GM19240 (cell line): ENCODE data around the gene MDN1.
"Not testable (repeated sequence)": the region's sequence is repeated elsewhere in the genome, so short reads cannot be mapped to it uniquely, and the experiment has no call there.

Source experiments
- DNase-seq: peaks from one replicate; pipeline ENCODE4 v3.0.0; 2011; ENCODE audit warnings: low spot score; ENCODE audit not compliant: insufficient read length

MDN1 gene

DNA sequence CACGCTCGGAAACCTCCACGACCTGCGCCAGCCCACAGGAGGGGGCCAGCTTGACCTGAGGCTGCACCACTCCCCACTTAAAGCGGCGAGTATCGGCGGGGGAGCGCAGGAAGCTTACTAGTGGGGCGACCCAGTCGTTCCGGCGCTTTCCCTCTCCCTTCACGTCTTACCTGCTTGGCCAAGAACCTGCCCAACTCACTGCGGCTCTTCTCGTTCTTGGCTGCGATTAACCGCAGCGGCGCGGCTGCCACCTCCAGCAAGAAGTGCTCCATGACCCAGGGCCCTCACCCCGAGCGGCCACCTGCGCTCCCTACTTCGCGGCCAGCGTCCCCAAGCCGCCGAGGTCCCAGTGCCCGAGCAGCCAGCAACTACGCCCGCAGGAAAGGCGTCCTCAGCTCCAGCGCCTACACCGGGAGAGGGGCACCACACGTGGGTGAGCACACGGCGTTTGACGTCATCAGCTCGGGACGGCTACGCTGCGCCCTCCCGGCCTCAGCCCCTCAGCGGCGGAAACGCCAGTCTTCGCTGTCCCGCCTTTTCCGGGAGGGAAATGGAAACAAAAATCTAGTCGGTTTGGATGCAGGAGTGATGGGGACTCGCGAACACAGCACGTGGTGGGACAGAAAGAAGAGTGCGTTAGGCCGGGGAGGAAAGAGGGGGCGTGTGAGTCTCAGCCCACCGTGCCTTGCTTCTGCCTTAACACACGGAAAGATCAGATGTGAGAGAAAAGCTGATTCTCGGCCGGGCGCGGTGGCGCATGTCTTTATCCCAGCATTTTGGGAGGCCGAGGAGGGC lies at the start of gene MDN1:
MDN1 (minus strand) TSS at position 459 of the 795 bp plus-strand sequence; CDS start at position 272, 187 bp downstream.
- peak; percentile 57 for DNase-seq

DNA sequence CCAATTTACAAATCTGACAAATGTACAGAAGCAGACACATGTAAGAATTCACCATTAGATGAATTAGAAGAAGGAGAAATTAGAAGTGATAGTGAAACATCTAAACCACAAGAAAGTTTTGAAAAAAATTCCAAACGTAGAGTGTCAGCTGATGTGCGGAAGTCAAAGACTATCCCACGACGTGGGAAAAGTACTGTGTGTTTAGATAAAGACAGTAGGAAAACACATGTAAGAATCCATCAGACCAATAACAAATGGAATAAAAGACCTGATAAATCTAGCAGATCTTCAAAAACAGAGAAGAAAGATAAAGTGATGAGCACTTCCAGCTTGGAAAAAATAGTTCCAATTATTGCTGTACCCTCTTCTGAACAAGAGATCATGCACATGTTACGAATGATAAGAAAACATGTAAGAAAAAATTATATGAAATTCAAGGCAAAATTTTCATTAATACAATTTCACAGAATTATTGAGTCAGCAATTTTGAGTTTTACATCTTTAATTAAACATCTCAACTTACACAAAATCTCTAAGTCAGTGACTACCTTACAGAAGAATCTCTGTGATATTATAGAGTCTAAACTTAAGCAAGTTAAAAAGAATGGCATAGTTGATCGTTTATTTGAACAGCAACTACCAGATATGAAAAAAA lies 46.6 kb upstream of the MDN1 start:
- no peak for DNase-seq

- DNase-seq: no peak
Measured at GRCh38 chr6:89862698-89863097, 43.1 kb upstream of the MDN1 start.

- no peak for DNase-seq
Measured at GRCh38 chr6:89862273-89862672, 42.7 kb upstream of the MDN1 start.

DNA sequence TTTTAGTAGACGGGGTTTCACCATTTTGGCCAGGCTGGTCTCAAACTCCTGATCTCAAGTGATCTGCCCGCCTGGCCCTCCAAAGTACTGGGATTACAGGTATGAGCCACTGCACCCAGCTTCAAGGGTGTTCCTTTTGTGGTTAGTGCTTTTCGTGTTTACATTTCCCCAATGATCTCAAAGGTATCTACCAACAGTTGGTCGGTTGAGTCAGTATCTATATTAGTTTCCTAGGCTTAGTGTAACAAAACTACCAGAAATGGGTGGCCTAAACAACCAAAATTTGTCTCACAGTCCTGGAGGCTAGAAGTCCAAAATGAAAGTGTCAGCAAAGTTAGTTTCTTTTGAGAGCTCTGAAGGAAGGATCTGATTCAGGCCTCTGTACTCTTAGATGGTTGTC lies 40.1 kb upstream of the MDN1 start:
- DNase-seq: no peak

DNA sequence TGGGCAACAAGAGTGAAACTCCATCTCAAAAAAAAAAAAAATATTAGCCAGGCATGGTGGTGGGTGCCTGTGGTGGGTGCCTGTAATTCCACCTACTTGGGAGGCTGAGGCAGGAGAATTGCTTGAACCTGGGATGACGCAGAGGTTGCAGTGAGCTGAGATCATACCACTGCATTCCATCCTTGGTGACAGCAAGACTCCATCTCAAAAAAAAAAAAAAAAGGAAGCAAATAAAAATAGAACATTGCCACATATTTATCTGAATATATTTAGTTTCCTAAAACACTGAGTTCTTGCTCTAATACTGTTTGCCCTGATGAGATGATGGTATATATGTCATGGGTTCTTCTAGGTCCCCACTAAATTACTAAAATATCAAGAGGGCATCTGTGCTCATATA lies 38.4 kb upstream of the MDN1 start:
- no peak for DNase-seq

DNA sequence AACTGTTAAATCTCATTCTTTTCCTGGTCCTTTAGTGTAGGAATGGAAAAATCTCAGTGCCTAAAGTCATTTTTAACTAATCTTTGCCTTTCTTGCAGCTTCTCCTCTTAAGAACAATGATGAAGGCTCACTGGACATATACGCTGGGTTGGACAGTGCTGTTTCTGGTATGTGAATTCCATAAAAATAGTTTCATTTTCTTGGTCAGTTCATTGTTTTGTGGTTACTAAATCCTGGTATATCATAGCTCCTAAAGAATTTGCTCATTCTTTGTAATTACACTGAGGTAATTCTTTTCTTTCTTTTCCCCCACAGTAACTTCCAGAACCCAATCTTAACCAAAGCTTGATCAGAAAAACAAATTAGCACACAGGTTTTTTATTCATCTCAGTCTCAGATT lies 33.5 kb upstream of the MDN1 start:
- no peak for DNase-seq

- not testable (repeated sequence) for DNase-seq
Measured at GRCh38 chr6:89847513-89847912, 27.9 kb upstream of the MDN1 start.

- DNase-seq: no peak
Measured at GRCh38 chr6:89843070-89843469, 23.5 kb upstream of the MDN1 start.

DNA sequence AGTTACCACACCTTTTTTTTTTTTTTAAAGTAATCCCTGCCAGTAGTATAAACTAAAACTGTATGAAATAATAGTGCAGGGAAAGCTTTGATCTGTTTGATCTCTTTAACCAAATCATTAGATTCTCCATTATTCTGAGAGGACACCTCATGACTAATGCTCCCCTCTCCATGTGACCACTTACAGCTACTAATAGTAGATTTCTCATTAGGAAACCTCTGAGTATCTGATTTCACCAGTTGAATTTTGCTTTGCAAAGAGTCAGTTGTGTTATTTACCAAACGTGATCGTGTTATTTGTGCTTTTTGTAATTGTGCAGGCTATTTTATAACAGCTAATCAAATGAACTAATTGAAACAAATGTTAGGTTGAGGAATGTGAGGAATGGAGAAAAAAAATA lies 22.6 kb upstream of the MDN1 start:
- no peak for DNase-seq

- DNase-seq: no peak
Measured at GRCh38 chr6:89840538-89840937, 20.9 kb upstream of the MDN1 start.

- no peak for DNase-seq
Measured at GRCh38 chr6:89836639-89837222, 17.1 kb upstream of the MDN1 start.

- DNase-seq: peak; percentile 4
Measured at GRCh38 chr6:89834884-89835792, 15.5 kb upstream of the MDN1 start.

DNA sequence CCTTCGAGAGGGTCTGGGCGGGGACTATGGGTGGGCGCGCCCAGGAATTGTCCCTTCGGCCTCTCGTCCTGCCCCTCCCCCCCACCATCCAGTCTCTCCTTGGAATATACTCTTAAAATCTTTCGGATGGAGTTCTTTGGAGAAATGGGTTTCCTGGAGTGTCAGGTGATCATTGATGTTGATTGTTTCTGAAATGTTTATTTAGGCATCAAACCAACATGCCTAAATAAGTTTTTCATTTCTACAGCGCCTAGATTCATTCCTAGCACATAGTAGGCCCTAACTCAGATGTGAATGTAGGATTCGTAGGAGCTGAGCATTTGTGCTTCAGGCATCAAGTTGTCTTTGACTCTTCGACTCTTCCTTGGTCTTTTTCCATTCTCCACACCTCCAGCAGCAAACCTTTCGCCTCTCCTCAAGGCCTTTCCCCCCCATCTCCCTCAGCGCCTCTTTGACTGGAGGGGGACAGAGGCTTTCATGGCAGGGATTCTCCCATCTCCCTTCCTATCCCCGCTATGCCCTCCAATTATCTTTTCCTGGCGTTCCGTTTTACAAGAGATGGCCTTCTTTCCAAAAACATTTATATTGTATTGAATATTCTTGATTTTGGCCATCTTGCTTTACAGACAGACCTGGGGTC lies 10.7 kb upstream of the MDN1 start:
- DNase-seq: no peak

DNA sequence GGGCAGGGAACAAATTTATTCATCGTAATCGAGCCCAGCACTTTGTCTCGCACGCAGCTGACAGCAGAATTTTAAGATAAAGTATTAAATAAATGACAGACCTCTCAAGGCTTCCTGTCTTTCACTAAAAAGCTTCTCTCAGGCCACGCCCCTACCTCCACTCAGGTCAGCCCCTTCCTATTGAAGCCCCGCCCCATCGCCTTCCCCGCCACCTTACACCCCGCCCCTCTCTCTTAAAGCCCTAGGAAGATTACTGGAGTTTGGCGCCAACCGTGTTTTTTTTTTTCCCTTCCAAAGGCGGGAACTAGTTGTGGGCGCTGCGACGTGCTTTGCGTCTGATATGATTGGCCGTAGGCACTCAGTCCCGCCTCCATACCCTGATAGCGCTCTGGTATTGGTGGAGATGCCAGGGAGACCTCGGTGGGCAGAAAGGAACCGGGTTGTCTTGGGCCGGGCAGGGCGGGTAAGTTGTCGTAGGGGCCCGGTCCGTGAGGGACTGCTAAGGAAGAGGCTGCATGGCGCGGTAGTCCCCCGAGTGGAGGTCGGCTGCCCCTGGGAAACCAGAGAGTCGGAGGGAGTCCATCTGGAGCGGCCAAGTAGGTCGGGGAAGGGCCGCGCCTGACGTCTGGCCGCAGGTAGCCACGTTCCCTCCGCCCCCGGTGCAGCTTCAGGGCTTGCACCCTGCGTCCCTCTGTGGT lies 10.0 kb upstream of the MDN1 start, which contains the start of gene CASP8AP2:
CASP8AP2 (plus strand) TSS at position 409 of the 698 bp plus-strand sequence.
- DNase-seq: peak; percentile 70

- no peak for DNase-seq
Measured at GRCh38 chr6:89828988-89829471, 9.4 kb upstream of the MDN1 start.

DNA sequence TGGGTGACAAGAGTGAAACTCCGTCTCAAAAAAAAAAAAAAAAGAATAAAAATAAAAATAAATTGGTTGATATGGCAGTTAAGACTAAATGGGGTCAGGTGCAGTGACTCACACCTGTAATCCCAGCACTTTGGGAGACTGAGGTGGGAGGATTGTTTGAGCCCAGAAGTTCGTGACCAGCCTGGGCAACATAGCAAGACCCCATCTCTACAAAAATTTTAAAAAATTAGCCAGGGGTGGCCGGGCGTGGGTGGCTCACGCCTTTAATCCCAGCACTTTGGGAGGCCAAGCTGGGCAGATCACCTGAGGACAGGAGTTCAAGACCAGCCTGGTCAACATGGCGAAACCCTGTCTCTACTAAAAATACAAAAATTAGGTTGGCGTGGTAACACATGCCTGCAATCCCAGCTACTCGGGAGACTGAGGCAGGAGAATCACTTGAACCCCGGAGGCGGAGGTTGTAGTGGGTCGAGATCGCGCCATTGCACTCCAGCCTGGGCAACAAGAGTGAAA lies 8.9 kb upstream of the MDN1 start:
- DNase-seq: not testable (repeated sequence)

- no peak for DNase-seq
Measured at GRCh38 chr6:89826029-89826528, 6.5 kb upstream of the MDN1 start.

GRCh38 chr6:89818977-89819335 lies 638 bp downstream of the MDN1 start:
- no peak for DNase-seq

GRCh38 chr6:89817481-89817880 lies 2.1 kb downstream of the MDN1 start:
- DNase-seq: no peak
